Measurements from ENCODE around the gene PGA3. TPM values are rescaled to one million over a fixed set of nuclear protein-coding genes. Genes with fewer than 3 reads are reported as not detected.

Gene PGA3
- total RNA-seq, 2 experiments from 2014 or later = not detected

GRCh38 chr11:61195719-61196118, 7.6 kb upstream of the PGA3 start:
- TF ChIP-seq CTCF (IDR thresholded peaks at IDR 0.05) = no peak
- ATAC-seq (ENCODE audit: poor library complexity) (no peak), DNase-seq (no peak)
- intact Hi-C loops (cut with DNase I, micrococcal nuclease) = no loop called here
- POLR2A ChIA-PET = no interaction called here
- no peak overlapping the region for H3K4me3 ChIP-seq (ENCODE audit: low read length)
- Mint-ChIP-seq H3K36me3 (ENCODE audit: low read depth) (no peaks in the 10 kb centered on the region), H3K4me3 (no peak overlapping the region), H3K4me1 (ENCODE audit: low read depth) (no peaks in the 10 kb centered on the region), H3K27me3 (peaks cover 8% of the 10 kb centered on the region), H3K27ac (no peak overlapping the region), H3K9me3 (no peaks in the 10 kb centered on the region)
- no peaks in the 10 kb centered on the region for H3K36me3 ChIP-seq (ENCODE audit: insufficient read depth, low read length)
- H3K27ac ChIP-seq (ENCODE audit: low read depth in 1 of 2, low read length in 2 of 2) = no peak overlapping the region
- peaks cover 0 to 4% of the 10 kb centered on the region in 2 experiments for H3K9me3 ChIP-seq (ENCODE audit: control insufficient read depth in 1 of 2, insufficient read depth in 1 of 2, low read length in 2 of 2)
- H3K4me1 ChIP-seq (ENCODE audit: insufficient read depth, low read length) = no peaks in the 10 kb centered on the region
- CTCF ChIA-PET = no interaction called here
- no peaks in the 10 kb centered on the region for H3K27me3 ChIP-seq (ENCODE audit: control insufficient read depth in 1 of 2, insufficient read depth in 2 of 2, low read length in 2 of 2)

DNA sequence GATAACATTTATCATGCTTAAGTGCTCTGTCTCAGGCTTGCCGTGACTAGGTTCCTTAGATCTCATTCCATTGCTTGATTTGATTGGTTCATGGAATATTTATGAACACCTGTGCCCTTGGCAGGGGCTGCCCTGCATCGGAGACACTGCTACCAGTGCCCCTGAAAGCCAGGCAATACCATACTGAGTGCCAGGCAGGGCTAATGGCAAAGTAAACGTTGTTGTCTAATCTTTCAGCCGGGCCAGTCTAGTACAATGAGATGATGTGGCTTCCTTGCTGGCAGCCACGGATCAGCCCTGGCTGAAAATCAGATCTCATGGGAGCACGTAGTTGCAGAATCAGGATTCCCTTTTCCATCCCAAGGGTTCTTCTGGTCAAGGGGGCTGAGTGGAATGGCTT, 5.0 kb upstream of the PGA3 start:
- Histone ChIP-seq H3K27ac (ENCODE audit: low read depth in 1 of 2, low read length in 2 of 2) (no peak overlapping the region), H3K9me3 (ENCODE audit: control insufficient read depth in 1 of 2, insufficient read depth in 1 of 2, low read length in 2 of 2) (peaks cover 0 to 4% of the 10 kb centered on the region in 2 experiments), H3K4me1 (ENCODE audit: insufficient read depth, low read length) (no peaks in the 10 kb centered on the region), H3K27me3 (ENCODE audit: control insufficient read depth in 1 of 2, insufficient read depth in 2 of 2, low read length in 2 of 2) (no peaks in the 10 kb centered on the region), H3K4me3 (ENCODE audit: low read length) (no peak overlapping the region), H3K36me3 (ENCODE audit: insufficient read depth, low read length) (no peaks in the 10 kb centered on the region)
- DNase-seq = no peak
- Mint-ChIP-seq H3K4me3 (no peak overlapping the region), H3K9me3 (no peaks in the 10 kb centered on the region), H3K27me3 (peaks cover 16% of the 10 kb centered on the region), H3K4me1 (ENCODE audit: low read depth) (no peaks in the 10 kb centered on the region), H3K27ac (no peak overlapping the region), H3K36me3 (ENCODE audit: low read depth) (no peaks in the 10 kb centered on the region)
- ChIA-PET POLR2A (no interaction called here), CTCF (no interaction called here)
- TF ChIP-seq CTCF (IDR thresholded peaks at IDR 0.05) = no peak
- ATAC-seq (ENCODE audit: poor library complexity) = no peak
- intact Hi-C loops (cut with DNase I, micrococcal nuclease) = no loop called here

- intact Hi-C loops (cut with DNase I, micrococcal nuclease) = no loop called here
- Mint-ChIP-seq H3K4me1 (ENCODE audit: low read depth) (no peaks in the 10 kb centered on the region), H3K27ac (no peak overlapping the region), H3K36me3 (ENCODE audit: low read depth) (no peaks in the 10 kb centered on the region), H3K27me3 (peaks cover 16% of the 10 kb centered on the region), H3K9me3 (no peaks in the 10 kb centered on the region), H3K4me3 (no peak overlapping the region)
- H3K9me3 ChIP-seq (ENCODE audit: control insufficient read depth in 1 of 2, insufficient read depth in 1 of 2, low read length in 2 of 2) = peaks cover 0 to 4% of the 10 kb centered on the region in 2 experiments
- DNase-seq (no peak), ATAC-seq (ENCODE audit: poor library complexity) (no peak)
- H3K4me3 ChIP-seq (ENCODE audit: low read length) = no peak overlapping the region
- H3K27me3 ChIP-seq (ENCODE audit: control insufficient read depth in 1 of 2, insufficient read depth in 2 of 2, low read length in 2 of 2) = no peaks in the 10 kb centered on the region
- no peak overlapping the region for H3K27ac ChIP-seq (ENCODE audit: low read depth in 1 of 2, low read length in 2 of 2)
- no peaks in the 10 kb centered on the region for H3K4me1 ChIP-seq (ENCODE audit: insufficient read depth, low read length)
- no peaks in the 10 kb centered on the region for H3K36me3 ChIP-seq (ENCODE audit: insufficient read depth, low read length)
- ChIA-PET CTCF (no interaction called here), POLR2A (no interaction called here)
- TF ChIP-seq CTCF (IDR thresholded peaks at IDR 0.05) = no peak
Measured at GRCh38 chr11:61198948-61199523, 4.3 kb upstream of the PGA3 start.
